Loucy (cell line): ENCODE data around the gene REPS2.

Experiments
- EZH2phosphoT487 ChIP-seq: fragments of 200-600 bp; IDR thresholded peaks from 2 replicates; pipeline ENCODE4 v1.6.1; 2018; ENCODE audit warnings: antibody characterized with exemption, mild to moderate bottlenecking, moderate library complexity, borderline replicate concordance
- TF ChIP-seq, protein P1 (sequence below): fragments of 200-600 bp; sonication (generic); conservative IDR thresholded peaks from 2 replicates; pipeline ENCODE4 v1.5.1; 2014; ENCODE audit warnings: mild to moderate bottlenecking, antibody characterized with exemption, low read length

DNA sequence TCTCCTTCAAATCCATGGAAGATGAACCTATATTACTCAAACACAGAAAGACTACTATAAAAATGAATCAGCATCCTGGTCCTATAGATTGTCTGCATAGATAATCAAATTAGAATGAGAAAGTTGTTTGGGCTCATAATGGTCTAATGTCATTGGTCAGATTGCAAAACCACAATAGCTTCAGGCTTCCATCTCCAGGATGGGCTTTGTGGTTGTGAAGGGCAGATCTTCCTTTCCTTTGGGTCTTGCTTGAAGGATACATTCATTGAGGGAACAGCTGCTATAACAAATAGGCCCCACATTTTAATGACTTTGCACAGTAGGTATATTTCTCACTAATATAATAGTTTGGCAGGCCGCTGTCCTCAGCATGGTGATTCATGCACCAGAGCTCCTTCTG, 94.3 kb downstream of the REPS2 start:
- TF ChIP-seq, protein P1, sequence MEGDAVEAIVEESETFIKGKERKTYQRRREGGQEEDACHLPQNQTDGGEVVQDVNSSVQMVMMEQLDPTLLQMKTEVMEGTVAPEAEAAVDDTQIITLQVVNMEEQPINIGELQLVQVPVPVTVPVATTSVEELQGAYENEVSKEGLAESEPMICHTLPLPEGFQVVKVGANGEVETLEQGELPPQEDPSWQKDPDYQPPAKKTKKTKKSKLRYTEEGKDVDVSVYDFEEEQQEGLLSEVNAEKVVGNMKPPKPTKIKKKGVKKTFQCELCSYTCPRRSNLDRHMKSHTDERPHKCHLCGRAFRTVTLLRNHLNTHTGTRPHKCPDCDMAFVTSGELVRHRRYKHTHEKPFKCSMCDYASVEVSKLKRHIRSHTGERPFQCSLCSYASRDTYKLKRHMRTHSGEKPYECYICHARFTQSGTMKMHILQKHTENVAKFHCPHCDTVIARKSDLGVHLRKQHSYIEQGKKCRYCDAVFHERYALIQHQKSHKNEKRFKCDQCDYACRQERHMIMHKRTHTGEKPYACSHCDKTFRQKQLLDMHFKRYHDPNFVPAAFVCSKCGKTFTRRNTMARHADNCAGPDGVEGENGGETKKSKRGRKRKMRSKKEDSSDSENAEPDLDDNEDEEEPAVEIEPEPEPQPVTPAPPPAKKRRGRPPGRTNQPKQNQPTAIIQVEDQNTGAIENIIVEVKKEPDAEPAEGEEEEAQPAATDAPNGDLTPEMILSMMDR, result no peak
- TF ChIP-seq EZH2phosphoT487, result no peak
